Lower leg skin (tissue), 3 donors: Measurements from ENCODE around the gene PRRG4.

Source experiments
- POLR2A ChIP-seq, 2 donors: fragments of 450-650 bp; IDR thresholded peaks; one replicate each; pipeline ENCODE4 v1.6.1; 2016 to 2017; ENCODE audit warnings: antibody characterized with exemption in 2 of 2, mild to moderate bottlenecking in 1 of 2, moderate library complexity in 1 of 2
- TF ChIP-seq, protein P1 (sequence below), 3 donors: fragments of 450-650 bp; IDR thresholded peaks; one replicate each; pipeline ENCODE4 v1.5.1; 2016; ENCODE audit warnings: antibody characterized with exemption in 3 of 3, mild to moderate bottlenecking in 3 of 3, moderate library complexity in 2 of 3

DNA sequence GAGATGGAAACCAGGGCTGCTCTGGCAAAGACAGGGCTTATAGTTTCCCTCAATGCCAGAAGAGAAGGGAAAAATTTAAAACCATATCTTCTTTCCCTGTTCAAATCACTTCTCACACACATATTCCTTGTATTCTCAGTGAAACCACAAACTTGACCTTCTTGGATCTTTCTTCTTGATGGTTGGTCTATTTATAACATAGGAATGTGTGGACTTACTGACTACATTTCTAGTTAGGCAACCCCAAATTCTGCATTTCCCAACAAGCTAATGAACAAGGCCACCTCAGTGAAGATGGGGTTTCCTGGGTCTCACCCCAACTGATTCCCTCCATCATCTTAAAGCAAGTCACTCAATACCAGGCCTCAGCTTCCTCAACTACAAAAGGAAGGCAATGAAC lies 59.1 kb downstream of the PRRG4 start:
- no peak for TF ChIP-seq POLR2A (IDR thresholded peaks at IDR 0.05)
- TF ChIP-seq, protein P1, sequence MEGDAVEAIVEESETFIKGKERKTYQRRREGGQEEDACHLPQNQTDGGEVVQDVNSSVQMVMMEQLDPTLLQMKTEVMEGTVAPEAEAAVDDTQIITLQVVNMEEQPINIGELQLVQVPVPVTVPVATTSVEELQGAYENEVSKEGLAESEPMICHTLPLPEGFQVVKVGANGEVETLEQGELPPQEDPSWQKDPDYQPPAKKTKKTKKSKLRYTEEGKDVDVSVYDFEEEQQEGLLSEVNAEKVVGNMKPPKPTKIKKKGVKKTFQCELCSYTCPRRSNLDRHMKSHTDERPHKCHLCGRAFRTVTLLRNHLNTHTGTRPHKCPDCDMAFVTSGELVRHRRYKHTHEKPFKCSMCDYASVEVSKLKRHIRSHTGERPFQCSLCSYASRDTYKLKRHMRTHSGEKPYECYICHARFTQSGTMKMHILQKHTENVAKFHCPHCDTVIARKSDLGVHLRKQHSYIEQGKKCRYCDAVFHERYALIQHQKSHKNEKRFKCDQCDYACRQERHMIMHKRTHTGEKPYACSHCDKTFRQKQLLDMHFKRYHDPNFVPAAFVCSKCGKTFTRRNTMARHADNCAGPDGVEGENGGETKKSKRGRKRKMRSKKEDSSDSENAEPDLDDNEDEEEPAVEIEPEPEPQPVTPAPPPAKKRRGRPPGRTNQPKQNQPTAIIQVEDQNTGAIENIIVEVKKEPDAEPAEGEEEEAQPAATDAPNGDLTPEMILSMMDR (IDR thresholded peaks at IDR 0.05): no peak
